IMR-90 (cell line): ENCODE data around the gene NPDC1. TPM values are rescaled to one million over a fixed set of nuclear protein-coding genes. Genes with fewer than 3 reads are reported as not detected.

ENCODE experiments used
- ATAC-seq: fragments of 200-7000 bp; cut with Tn5 transposase; 2 replicates; pipeline ENCODE4 v1.9.1; 2020; ENCODE audit warnings: low read depth, mild to moderate bottlenecking, moderate library complexity
- BruUV-seq: library from RNA; stranded (reverse); fragments of 400-500 nt; replicated peaks from 2 replicates; lab custom pipeline; 2021; lab: Mats Ljungman, UMichigan
- CTCF ChIA-PET: fragments of 300-600 bp; formaldehyde crosslinking; extraction: SDS; loops from one replicate; lab custom pipeline; 2021; ENCODE audit warnings: antibody characterized with exemption; lab: Yijun Ruan, JAX
- POLR2A ChIA-PET: fragments of 300-600 bp; sonication (Branson Sonifier 250); formaldehyde crosslinking; loops from one replicate; lab custom pipeline; 2022; ENCODE audit warnings: antibody characterized with exemption; ENCODE audit not compliant: unreplicated experiment; lab: Charles Lee
- DNase-seq: peaks from one replicate; pipeline ENCODE4 v3.0.0; 2013
- H2AFZ ChIP-seq: replicated peaks from 2 replicates; pipeline ENCODE3; 2013; ENCODE audit warnings: low read length, mild to moderate bottlenecking; ENCODE audit not compliant: poor library complexity
- H2AK5ac ChIP-seq: 2 replicates; pipeline ENCODE4 v1.6.1; 2013; ENCODE audit warnings: low read depth, low read length, inconsistent platforms
- H2AK9ac ChIP-seq: replicated peaks from 2 replicates; pipeline ENCODE3; 2013; ENCODE audit warnings: mild to moderate bottlenecking, low read depth, low read length, moderate library complexity; ENCODE audit not compliant: poor library complexity
- H2BK120ac ChIP-seq: 2 replicates; pipeline ENCODE4 v1.6.1; 2013; ENCODE audit warnings: low read depth, low read length, inconsistent platforms
- H2BK15ac ChIP-seq: 3 replicates; pipeline ENCODE4 v1.6.1; 2013; ENCODE audit warnings: low read depth, low read length, inconsistent platforms
- H2BK20ac ChIP-seq: 2 replicates; pipeline ENCODE4 v1.6.1; 2013; ENCODE audit warnings: low read depth, mild to moderate bottlenecking, inconsistent platforms, low read length, moderate library complexity
- H2BK5ac ChIP-seq: 2 replicates; pipeline ENCODE4 v1.6.1; 2013; ENCODE audit warnings: mild to moderate bottlenecking, low read depth, low read length, inconsistent platforms; ENCODE audit not compliant: poor library complexity, severe bottlenecking
- H3K14ac ChIP-seq: replicated peaks from 2 replicates; pipeline ENCODE4 v1.6.1; 2013; ENCODE audit warnings: low read depth, low read length, inconsistent platforms
- H3K18ac ChIP-seq: 2 replicates; pipeline ENCODE4 v1.6.1; 2013; ENCODE audit warnings: low read depth, low read length, control low read depth
- H3K23ac ChIP-seq: 2 replicates; pipeline ENCODE4 v1.6.1; 2013; ENCODE audit warnings: low read depth, low read length, inconsistent platforms
- H3K27ac ChIP-seq: 2 replicates; pipeline ENCODE4 v1.5.1; 2013; ENCODE audit warnings: mild to moderate bottlenecking, control low read depth, low read length; ENCODE audit not compliant: insufficient read depth
- H3K27me3 ChIP-seq: 2 replicates; pipeline ENCODE4 v1.6.1; 2013; ENCODE audit warnings: low read length; ENCODE audit not compliant: control insufficient read depth, insufficient read depth
- H3K36me3 ChIP-seq: 2 replicates; pipeline ENCODE4 v1.6.1; 2013; ENCODE audit warnings: low read length, mixed read lengths; ENCODE audit not compliant: control insufficient read depth, insufficient read depth
- H3K4ac ChIP-seq: 2 replicates; pipeline ENCODE4 v1.6.1; 2013; ENCODE audit warnings: low read depth, low read length, inconsistent platforms
- H3K4me1 ChIP-seq: 2 replicates; pipeline ENCODE4 v1.6.1; 2013; ENCODE audit warnings: low read length, mixed read lengths; ENCODE audit not compliant: control insufficient read depth, insufficient read depth
- H3K4me2 ChIP-seq: 2 replicates; pipeline ENCODE4 v1.6.1; 2013; ENCODE audit warnings: low read depth, mild to moderate bottlenecking, control low read depth, low read length, moderate library complexity
- H3K4me3 ChIP-seq: 2 replicates; pipeline ENCODE4 v1.5.1; 2013; ENCODE audit warnings: low read depth, mild to moderate bottlenecking, control low read depth, low read length, moderate library complexity; ENCODE audit not compliant: insufficient read depth
- H3K56ac ChIP-seq: 2 replicates; pipeline ENCODE4 v1.6.1; 2013; ENCODE audit warnings: low read length, inconsistent platforms; ENCODE audit not compliant: insufficient read depth; ENCODE audit errors: extremely low read depth
- H3K79me1 ChIP-seq, 2 experiments: 2 replicates each; pipeline ENCODE4 v1.6.1; 2013; ENCODE audit warnings: low read length in 2 of 2, inconsistent platforms in 1 of 2, low read depth in 1 of 2
- H3K9ac ChIP-seq: 2 replicates; pipeline ENCODE4 v1.6.1; 2013; ENCODE audit warnings: low read depth, low read length, control low read depth
- H3K9me1 ChIP-seq: 2 replicates; pipeline ENCODE4 v1.6.1; 2013; ENCODE audit warnings: low read length, inconsistent platforms; ENCODE audit not compliant: insufficient read depth
- H3K9me3 ChIP-seq: 2 replicates; pipeline ENCODE4 v1.6.1; 2013; ENCODE audit warnings: low read length; ENCODE audit not compliant: control insufficient read depth, insufficient read depth
- H4K20me1 ChIP-seq: 2 replicates; pipeline ENCODE4 v1.6.1; 2013; ENCODE audit warnings: low read length, inconsistent platforms; ENCODE audit not compliant: insufficient read depth
- H4K5ac ChIP-seq: 2 replicates; pipeline ENCODE4 v1.6.1; 2013; ENCODE audit warnings: mild to moderate bottlenecking, low read depth, low read length, control low read depth
- H4K8ac ChIP-seq, 2 experiments: 2 replicates each; pipeline ENCODE4 v1.6.1; 2013; ENCODE audit warnings: low read depth in 2 of 2, low read length in 2 of 2, control low read depth in 1 of 2, inconsistent platforms in 1 of 2
- H4K91ac ChIP-seq: 2 replicates; pipeline ENCODE4 v1.6.1; 2013; ENCODE audit warnings: low read depth, low read length, inconsistent platforms; ENCODE audit not compliant: insufficient read depth
- CEBPB ChIP-seq: IDR thresholded peaks from 2 replicates; pipeline ENCODE4 v1.6.1; 2012; ENCODE audit warnings: low read depth, low read length, improper control_type of control experiment
- CTCF ChIP-seq: conservative IDR thresholded peaks from 2 replicates; pipeline ENCODE4 v1.5.1; 2012; ENCODE audit warnings: mild to moderate bottlenecking, low read depth, low read length, improper control_type of control experiment
- ELK1 ChIP-seq: fragments of 150-350 bp; IDR thresholded peaks from 2 replicates; pipeline ENCODE4 v1.6.1; 2016; ENCODE audit warnings: low read depth, mild to moderate bottlenecking, low read length, moderate library complexity, borderline replicate concordance
- FOS ChIP-seq: fragments of 150-350 bp; IDR thresholded peaks from 2 replicates; pipeline ENCODE4 v1.6.1; 2016; ENCODE audit warnings: low read depth, low read length
- MAZ ChIP-seq: IDR thresholded peaks from 2 replicates; pipeline ENCODE4 v1.6.1; 2012; ENCODE audit warnings: low read depth, mild to moderate bottlenecking, low read length, improper control_type of control experiment, moderate library complexity, borderline replicate concordance
- POLR2A ChIP-seq: IDR thresholded peaks from 2 replicates; pipeline ENCODE4 v1.6.1; 2012; ENCODE audit warnings: mild to moderate bottlenecking, low read depth, low read length
- RCOR1 ChIP-seq: IDR thresholded peaks from 2 replicates; pipeline ENCODE4 v1.6.1; 2012; ENCODE audit warnings: mild to moderate bottlenecking, low read length, improper control_type of control experiment; ENCODE audit not compliant: insufficient replicate concordance
- RFX5 ChIP-seq: IDR thresholded peaks from 2 replicates; pipeline ENCODE4 v1.8.0; 2012; ENCODE audit warnings: low read depth, mild to moderate bottlenecking, low read length, moderate library complexity
- USF2 ChIP-seq: fragments of 150-350 bp; IDR thresholded peaks from 2 replicates; pipeline ENCODE4 v1.6.1; 2017; ENCODE audit warnings: mild to moderate bottlenecking, antibody characterized with exemption, low read length, low read depth
- WGBS, 2 experiments: methylation state at CpG; one replicate each; pipeline versions ENCODE4 v1.1.5 to v1.1.7; 2013; ENCODE audit warnings: missing lambda C conversion rate in 2 of 2; ENCODE audit not compliant: insufficient read length in 1 of 2; ENCODE audit errors: extremely low coverage in 2 of 2; 5-methylcytosine and 5-hydroxymethylcytosine counted together
- dilution Hi-C: fragments of 300-500 bp; cut with HindIII; formaldehyde crosslinking; loops from one replicate; pipeline ENCODE4 v1.14.3; 2018; ENCODE audit warnings: low sequenced_read_pairs; ENCODE audit not compliant: unreplicated experiment
- in situ Hi-C: fragments of 300-500 bp; cut with MboI; formaldehyde crosslinking; loops from 3 replicates; pipeline ENCODE4 v1.14.3; 2019; ENCODE audit warnings: low sequenced_read_pairs, inconsistent platforms, mixed read lengths
- intact Hi-C: fragments of 100-400 bp; cut with micrococcal nuclease; formaldehyde crosslinking; loops from 2 replicates; pipeline ENCODE4 v1.10.0; 2022
- polyA plus RNA-seq, 3 experiments: library from polyadenylated mRNA; depleted of rRNA; stranded (reverse); fragments of >200 nt; gene quantifications; 2 replicates each; pipeline ENCODE4 v1.2.3, GENCODE V29; 2012; ENCODE audit warnings: low replicate concordance in 1 of 3
- total RNA-seq: library from RNA; depleted of rRNA; stranded (reverse); fragments of >200 nt; gene quantifications from 2 replicates; pipeline ENCODE4 v1.2.3, GENCODE V29; 2012

The NPDC1 gene
- total and polyA plus RNA-seq, 2 of the 4 experiments (the other 2 are of a cell fraction) = 2.7 to 58.1 TPM

GRCh38 chr9:137009217-137009616 lies 36.8 kb downstream of the NPDC1 start:
- ATAC-seq = no peak
- Histone ChIP-seq H2BK20ac (no peak overlapping the region), H3K27ac (no peak overlapping the region), H2AFZ (no peak overlapping the region), H3K18ac (no peak overlapping the region), H3K4me1 (peaks cover 11% of the 10 kb centered on the region), H3K9ac (no peak overlapping the region), H3K4me3 (no peak overlapping the region), H3K9me1 (peaks cover 5% of the 10 kb centered on the region; the same call in 1 of the 2 replicates), H4K20me1 (peaks cover 8% of the 10 kb centered on the region), H4K8ac (no peak overlapping the region), H4K5ac (no peak overlapping the region), H3K4me2 (no peak overlapping the region), H3K23ac (no peak overlapping the region), H3K14ac (no peak overlapping the region), H2BK120ac (no peak overlapping the region), H3K4ac (no peak overlapping the region), H3K79me1 (no peaks in the 10 kb centered on the region), H3K36me3 (peaks cover 23% of the 10 kb centered on the region), H2BK5ac (no peak overlapping the region), H4K91ac (no peak overlapping the region), H2BK15ac (no peak overlapping the region), H3K56ac (no peak overlapping the region), H2AK9ac (no peak overlapping the region), H3K27me3 (no peaks in the 10 kb centered on the region), H3K9me3 (no peaks in the 10 kb centered on the region), H2AK5ac (no peak overlapping the region)
- BruUV-seq = no TSS peak
- ChIA-PET CTCF (no interaction called here), POLR2A (no interaction called here)
- dilution Hi-C loops = no loop called here
- in situ Hi-C loops = no loop called here
- WGBS, 2 experiments = 100% methylated on average over 4 of the region's 18 CpGs; no CpG with 5 or more reads in 1 of the 2 experiments
- no peak for DNase-seq
- no peak for TF ChIP-seq CTCF
- no peak for TF ChIP-seq USF2
- no peak for TF ChIP-seq RFX5
- no peak for TF ChIP-seq RCOR1
- TF ChIP-seq MAZ = no peak
- no peak for TF ChIP-seq POLR2A
- TF ChIP-seq CEBPB = no peak
- no peak for TF ChIP-seq ELK1
- TF ChIP-seq FOS = no peak
- intact Hi-C loops = no loop called here
